ENCODE results near the gene TRIP13. TPM values are rescaled to one million over a fixed set of nuclear protein-coding genes. Genes with fewer than 3 reads are reported as not detected.

TRIP13 gene
- total RNA-seq, 3 donors from 2014 or later: 0.96 to 2.3 (median 1.5) TPM

GRCh38 chr5:848671-849111 is 44.0 kb upstream of the TRIP13 start:
- intact Hi-C loops (cut with DNase I; ENCODE audit: low total_unique reads): no loop called here
- no peaks in the 10 kb centered on the region for H3K9me3 ChIP-seq
- TF ChIP-seq CTCF (IDR thresholded peaks at IDR 0.05) (no peak), POLR2AphosphoS5 (IDR thresholded peaks at IDR 0.05) (no peak), POLR2A (IDR thresholded peaks at IDR 0.05) (no peak)
- no peak overlapping the region for H3K27ac ChIP-seq
- no peak overlapping the region for H3K4me3 ChIP-seq
- H3K36me3 ChIP-seq: no peaks in the 10 kb centered on the region
- H3K4me1 ChIP-seq: no peaks in the 10 kb centered on the region
- peaks cover 0 to 18% of the 10 kb centered on the region in 2 donors for H3K27me3 ChIP-seq
- DNase-seq (ENCODE audit: low spot score in 2 of 2): peak in 1 of 2 donors; percentile 31

- TF ChIP-seq POLR2A (IDR thresholded peaks at IDR 0.05) (no peak), CTCF (IDR thresholded peaks at IDR 0.05) (no peak), POLR2AphosphoS5 (IDR thresholded peaks at IDR 0.05) (no peak)
- H3K27me3 ChIP-seq: peaks cover 0 to 18% of the 10 kb centered on the region in 2 donors
- H3K36me3 ChIP-seq: no peaks in the 10 kb centered on the region
- no peaks in the 10 kb centered on the region for H3K9me3 ChIP-seq
- DNase-seq (ENCODE audit: low spot score in 2 of 2): peak in 1 of 2 donors; percentile 71
- intact Hi-C loops (cut with DNase I; ENCODE audit: low total_unique reads): no loop called here
- peak overlapping the region in 2 of 3 donors; percentile 43 to 62 for H3K4me3 ChIP-seq
- H3K4me1 ChIP-seq: no peaks in the 10 kb centered on the region
- no peak overlapping the region for H3K27ac ChIP-seq
Measured at GRCh38 chr5:849651-850301, 42.9 kb upstream of the TRIP13 start.

GRCh38 chr5:850511-851006 is 42.1 kb upstream of the TRIP13 start, which contains the start of gene ZDHHC11:
Gene ZDHHC11 (minus strand): TSS chr5:850986. CDS start chr5:850602, 384 bp downstream.
- H3K9me3 ChIP-seq: no peaks in the 10 kb centered on the region
- intact Hi-C loops (cut with DNase I; ENCODE audit: low total_unique reads): no loop called here
- peak within 1 kb of the TSS in 2 of 3 donors; percentile 43 to 62 for H3K4me3 ChIP-seq
- H3K36me3 ChIP-seq: no peaks in the 10 kb centered on the region
- no peak within 1 kb of the TSS for H3K27ac ChIP-seq
- DNase-seq (ENCODE audit: low spot score in 2 of 2): peak; percentile 39 to 82
- peaks cover 0 to 18% of the 10 kb centered on the region in 2 donors for H3K27me3 ChIP-seq
- H3K4me1 ChIP-seq: no peaks in the 10 kb centered on the region
- TF ChIP-seq CTCF (IDR thresholded peaks at IDR 0.05) (no peak), POLR2AphosphoS5 (IDR thresholded peaks at IDR 0.05) (no peak), POLR2A (IDR thresholded peaks at IDR 0.05) (no peak)

- intact Hi-C loops (cut with DNase I; ENCODE audit: low total_unique reads): no loop called here
- DNase-seq (ENCODE audit: low spot score in 2 of 2): peak in 1 of 2 donors; percentile 50
- Histone ChIP-seq H3K27ac (no peak overlapping the region), H3K36me3 (no peaks in the 10 kb centered on the region), H3K4me3 (peak overlapping the region in 2 of 3 donors; percentile 43 to 62), H3K9me3 (no peaks in the 10 kb centered on the region), H3K27me3 (peaks cover 0 to 18% of the 10 kb centered on the region in 2 donors), H3K4me1 (no peaks in the 10 kb centered on the region)
- TF ChIP-seq POLR2A (IDR thresholded peaks at IDR 0.05) (no peak), POLR2AphosphoS5 (IDR thresholded peaks at IDR 0.05) (no peak), CTCF (IDR thresholded peaks at IDR 0.05) (no peak)
Measured at GRCh38 chr5:851076-851475, 41.6 kb upstream of the TRIP13 start.

GRCh38 chr5:851553-851952 is 41.1 kb upstream of the TRIP13 start:
- TF ChIP-seq POLR2AphosphoS5 (IDR thresholded peaks at IDR 0.05): no peak
- TF ChIP-seq CTCF (IDR thresholded peaks at IDR 0.05): no peak
- TF ChIP-seq POLR2A (IDR thresholded peaks at IDR 0.05): no peak
- DNase-seq (ENCODE audit: low spot score in 2 of 2): peak in 1 of 2 donors; percentile 45
- no peaks in the 10 kb centered on the region for H3K4me1 ChIP-seq
- intact Hi-C loops (cut with DNase I; ENCODE audit: low total_unique reads): no loop called here
- no peaks in the 10 kb centered on the region for H3K36me3 ChIP-seq
- H3K4me3 ChIP-seq: no peak overlapping the region
- H3K9me3 ChIP-seq: no peaks in the 10 kb centered on the region
- H3K27me3 ChIP-seq: peaks cover 0 to 18% of the 10 kb centered on the region in 2 donors
- H3K27ac ChIP-seq: no peak overlapping the region
